RWPE1 (cell line): ENCODE data around the gene GPC5.

Source experiments
- CTCF ChIA-PET: fragments of 350-600 bp; sonication (Branson Sonifier 250); formaldehyde crosslinking; extraction: SDS; loops from one replicate; lab custom pipeline; 2021; lab: Yijun Ruan, JAX
- POLR2A ChIA-PET: fragments of 400-600 bp; formaldehyde crosslinking; extraction: SDS; loops from one replicate; lab custom pipeline; 2020; ENCODE audit warnings: antibody characterized with exemption; ENCODE audit not compliant: low non-redundant PET; lab: Yijun Ruan, JAX
- DNase-seq: peaks from one replicate; pipeline ENCODE4 v3.0.0; 2012; ENCODE audit warnings: low spot score
- H3K27ac ChIP-seq: fragments of 450-650 bp; 2 replicates; pipeline ENCODE4 v1.5.1; 2017
- CTCF ChIP-seq: fragments of 450-650 bp; conservative IDR thresholded peaks from 2 replicates; pipeline ENCODE4 v1.5.1; 2017; ENCODE audit warnings: low read depth, mild to moderate bottlenecking

GPC5 gene

GRCh38 chr13:91748416-91749089 lies 350.1 kb downstream of the GPC5 start:
- DNase-seq = no peak
- POLR2A ChIA-PET = no interaction called here
- CTCF ChIA-PET = no interaction called here
- TF ChIP-seq CTCF = no peak
- no peak overlapping the region for H3K27ac ChIP-seq

DNA sequence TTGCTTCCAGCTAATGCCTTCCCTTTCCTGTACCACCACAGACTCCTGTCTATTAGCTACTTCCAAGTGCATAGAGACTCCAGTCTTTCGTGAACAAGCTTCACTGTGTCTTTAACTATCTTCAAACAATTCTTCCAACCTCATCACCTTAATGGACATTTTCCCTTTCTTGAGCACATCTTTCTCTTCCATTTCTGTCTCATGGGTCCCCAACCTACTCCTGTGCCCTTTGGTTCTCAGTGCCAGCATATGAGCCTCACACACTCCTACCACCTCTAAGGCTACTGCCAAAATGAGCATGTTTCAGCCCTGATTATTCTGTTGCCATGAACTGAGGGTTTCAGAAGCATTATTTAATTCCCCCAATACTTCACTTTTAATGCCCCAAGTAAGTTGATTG lies 360.3 kb downstream of the GPC5 start:
- ChIA-PET POLR2A (no interaction called here), CTCF (interaction anchor here (0.7 kb wide), 1 partner anchor 132 kb away, joined by 3 read pairs; no protein-coding TSS in a partner anchor)
- DNase-seq = no peak
- TF ChIP-seq CTCF = no peak
- no peak overlapping the region for H3K27ac ChIP-seq

DNA sequence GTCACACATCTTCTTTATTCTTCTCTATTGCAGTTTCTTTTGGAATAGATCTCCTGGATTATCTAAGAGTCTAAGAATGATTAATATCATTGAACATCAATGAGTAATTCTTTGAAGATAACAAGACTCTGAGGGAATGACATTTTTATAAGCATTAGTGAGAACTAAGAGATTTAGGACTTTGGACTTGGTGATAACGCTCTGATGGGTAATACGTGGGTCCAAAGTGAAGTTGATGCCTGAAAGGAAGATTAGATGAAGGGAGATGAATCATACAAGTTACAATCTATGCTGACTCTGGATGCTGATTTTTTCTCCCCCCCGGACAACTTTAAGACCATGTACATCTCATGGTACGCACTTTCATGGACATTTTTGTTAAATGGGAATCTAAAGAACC lies 364.5 kb downstream of the GPC5 start:
- CTCF ChIA-PET = no interaction called here
- POLR2A ChIA-PET = no interaction called here
- DNase-seq = no peak
- H3K27ac ChIP-seq = no peak overlapping the region
- no peak for TF ChIP-seq CTCF

- ChIA-PET POLR2A (no interaction called here), CTCF (no interaction called here)
- DNase-seq = no peak
- TF ChIP-seq CTCF = no peak
- no peak overlapping the region for H3K27ac ChIP-seq
Measured at GRCh38 chr13:91764527-91764926, 366.1 kb downstream of the GPC5 start.

- no peak for TF ChIP-seq CTCF
- no peak for DNase-seq
- no peak overlapping the region for H3K27ac ChIP-seq
- CTCF ChIA-PET = no interaction called here
- POLR2A ChIA-PET = no interaction called here
Measured at GRCh38 chr13:91767651-91768050, 369.2 kb downstream of the GPC5 start.

DNA sequence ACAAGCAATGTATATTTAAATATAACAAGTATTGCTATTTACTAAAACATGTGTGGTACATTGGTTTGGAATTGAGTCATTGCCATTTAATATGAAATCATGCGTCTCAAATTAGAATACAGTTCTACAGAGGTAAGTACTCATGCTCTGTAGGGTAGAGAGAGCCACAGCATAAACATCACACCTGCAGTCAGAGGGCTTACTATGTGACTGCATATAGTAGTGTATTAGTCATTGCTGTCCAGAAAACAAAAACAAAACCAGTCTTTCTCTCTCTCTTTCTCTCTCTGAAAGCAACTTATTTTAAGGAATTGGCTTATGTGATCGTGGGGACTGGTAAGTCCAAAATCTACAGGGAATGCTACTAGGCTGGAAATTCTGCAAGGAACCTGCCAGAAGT lies 370.3 kb downstream of the GPC5 start:
- ChIA-PET POLR2A (no interaction called here), CTCF (no interaction called here)
- H3K27ac ChIP-seq = no peak overlapping the region
- no peak for TF ChIP-seq CTCF
- no peak for DNase-seq

- no peak for TF ChIP-seq CTCF
- CTCF ChIA-PET = no interaction called here
- no peak overlapping the region for H3K27ac ChIP-seq
Measured at GRCh38 chr13:91771229-91771628, 372.8 kb downstream of the GPC5 start.

More at GRCh38 chr13:91771229-91771628, 372.8 kb downstream of the GPC5 start:
- DNase-seq = no peak
- POLR2A ChIA-PET = no interaction called here
